GM12878 (cell line): ENCODE results near the gene DUS1L. TPM values are rescaled to one million over a fixed set of nuclear protein-coding genes. Genes with fewer than 3 reads are reported as not detected.
A peak's percentile ranks its signal among the peaks of the same experiment; 100 is the strongest.

Source experiments
- ATAC-seq: fragments of 200-7000 bp; cut with Tn5 transposase; 3 replicates; pipeline ENCODE4 v1.9.1; 2020; ENCODE audit warnings: mild to moderate bottlenecking, moderate library complexity
- BruUV-seq: library from RNA; stranded (reverse); fragments of 400-500 nt; replicated peaks from 2 replicates; lab custom pipeline; 2021; lab: Mats Ljungman, UMichigan
- CTCF ChIA-PET: fragments of 300-600 bp; sonication (Branson Sonifier 250); formaldehyde crosslinking; extraction: SDS; loops from one replicate; lab custom pipeline; 2021; ENCODE audit warnings: inconsistent platforms; lab: Yijun Ruan, JAX
- POLR2A ChIA-PET: fragments of 350-600 bp; formaldehyde crosslinking; extraction: SDS; loops from one replicate; lab custom pipeline; 2021; ENCODE audit warnings: inconsistent platforms; lab: Charles Lee
- RAD21 ChIA-PET: fragments of 300-600 bp; sonication (Branson Sonifier 250); formaldehyde crosslinking; loops from one replicate; lab custom pipeline; 2023; ENCODE audit warnings: antibody characterized with exemption; ENCODE audit not compliant: unreplicated experiment; lab: Charles Lee
- SMC1A ChIA-PET: fragments of 300-600 bp; sonication (Branson Sonifier 250); formaldehyde crosslinking; loops from one replicate; lab custom pipeline; 2023; ENCODE audit not compliant: unreplicated experiment, uncharacterized antibody; lab: Charles Lee
- DNase-seq: peaks from one replicate; pipeline ENCODE4 v3.0.0-alpha.2; 2011; ENCODE audit warnings: low read depth, low spot score
- FAIRE-seq: peaks from 3 replicates; lab custom pipeline; 2011; peaks lifted over from hg19 to GRCh38; lab: Jason Lieb, UNC
- H2AFZ ChIP-seq: 2 replicates; pipeline ENCODE4 v1.6.0; 2011; ENCODE audit warnings: low read depth, low read length, control low read depth; ENCODE audit not compliant: control insufficient read depth
- H3K27ac ChIP-seq: 2 replicates; pipeline ENCODE4 v1.5.1; 2011; ENCODE audit warnings: control low read depth; ENCODE audit not compliant: control insufficient read depth, insufficient read depth
- H3K27me3 ChIP-seq, 2 experiments: replicated peaks in 1 of 2; 2 replicates each; pipeline versions ENCODE4 v1.6.0 to v1.6.1; 2011; ENCODE audit warnings: low read length in 1 of 2; ENCODE audit not compliant: control insufficient read depth in 2 of 2, insufficient read depth in 2 of 2
- H3K36me3 ChIP-seq, 2 experiments: 2 replicates each; pipeline ENCODE4 v1.5.1; 2011; ENCODE audit warnings: low read length in 1 of 2; ENCODE audit not compliant: control insufficient read depth in 2 of 2, insufficient read depth in 2 of 2
- H3K4me1 ChIP-seq: 2 replicates; pipeline ENCODE4 v1.6.1; 2011; ENCODE audit warnings: mild to moderate bottlenecking, low read length, moderate library complexity, mixed read lengths; ENCODE audit not compliant: control insufficient read depth, insufficient read depth
- H3K4me2 ChIP-seq: 2 replicates; pipeline ENCODE4 v1.6.0; 2011; ENCODE audit warnings: control low read depth; ENCODE audit not compliant: control insufficient read depth, insufficient read depth
- H3K4me3 ChIP-seq: fragments of 200-600 bp; sonication (generic); 2 replicates; pipeline ENCODE4 v1.5.1; 2016
- H3K79me2 ChIP-seq: 2 replicates; pipeline ENCODE4 v1.6.0; 2011; ENCODE audit warnings: low read length; ENCODE audit not compliant: control insufficient read depth, insufficient read depth
- H3K9ac ChIP-seq: 2 replicates; pipeline ENCODE4 v1.8.0; 2011; ENCODE audit warnings: low read length, control low read depth, mixed read lengths; ENCODE audit not compliant: control insufficient read depth, insufficient read depth
- H3K9me3 ChIP-seq: replicated peaks from 3 replicates; pipeline ENCODE4 v1.5.1; 2011; ENCODE audit warnings: mild to moderate bottlenecking, low read length; ENCODE audit not compliant: control insufficient read depth, insufficient read depth
- H4K20me1 ChIP-seq: 2 replicates; pipeline ENCODE4 v1.6.0; 2011; ENCODE audit not compliant: control insufficient read depth, insufficient read depth
- CREB1 ChIP-seq: IDR thresholded peaks from 2 replicates; pipeline ENCODE4 v1.6.1; 2012; ENCODE audit warnings: low read depth, mild to moderate bottlenecking, inconsistent platforms
- EZH2 ChIP-seq: IDR thresholded peaks from 2 replicates; pipeline ENCODE4 v1.6.1; 2012; ENCODE audit warnings: low read depth, mild to moderate bottlenecking, control low read depth, inconsistent platforms, low read length, borderline replicate concordance; ENCODE audit not compliant: control insufficient read depth
- NBN ChIP-seq: fragments of 450-650 bp; IDR thresholded peaks from 2 replicates; pipeline ENCODE4 v1.6.1; 2016
- RB1 ChIP-seq: fragments of 450-650 bp; formaldehyde crosslinking; IDR thresholded peaks from 2 replicates; pipeline ENCODE4 v1.6.1; 2017; ENCODE audit warnings: mild to moderate bottlenecking, borderline replicate concordance
- RFX5 ChIP-seq: IDR thresholded peaks from 2 replicates; pipeline ENCODE4 v1.6.1; 2011; ENCODE audit warnings: low read depth, low read length, improper control_type of control experiment
- RUNX3 ChIP-seq: IDR thresholded peaks from 2 replicates; pipeline ENCODE4 v1.6.1; 2012; ENCODE audit warnings: low read length, inconsistent platforms
- SMARCA5 ChIP-seq: fragments of 450-650 bp; IDR thresholded peaks from 2 replicates; pipeline ENCODE4 v1.6.1; 2017; ENCODE audit warnings: mild to moderate bottlenecking
- TAF1 ChIP-seq: IDR thresholded peaks from 2 replicates; pipeline ENCODE4 v1.6.1; 2011; ENCODE audit warnings: mild to moderate bottlenecking, low read depth, low read length, borderline replicate concordance
- ZNF622 ChIP-seq: fragments of 450-650 bp; IDR thresholded peaks from 2 replicates; pipeline ENCODE4 v1.6.1; 2017; ENCODE audit warnings: mild to moderate bottlenecking, inconsistent platforms
- WGBS: methylation state at CpG from one replicate; pipeline ENCODE4 v1.1.6; 2016; ENCODE audit warnings: low lambda C conversion rate; ENCODE audit not compliant: insufficient replicate concordance, insufficient coverage; ENCODE audit errors: missing lambda C conversion rate; 5-methylcytosine and 5-hydroxymethylcytosine counted together
- in situ Hi-C: fragments of 300-500 bp; cut with MboI; formaldehyde crosslinking; loops from 9 replicates; pipeline ENCODE4 v1.14.3; 2018; ENCODE audit warnings: mixed read lengths
- intact Hi-C: fragments of 100-400 bp; cut with micrococcal nuclease; formaldehyde crosslinking; loops from one replicate; pipeline ENCODE4 v1.14.2; 2022; ENCODE audit not compliant: unreplicated experiment
- polyA plus RNA-seq, 11 experiments: library from polyadenylated mRNA; depleted of rRNA in 4 of 11; unstranded in 6 of 11; stranded (reverse) in 5 of 11; fragments of >200 nt; fragmentation: Nextera tagmentation in 4 of 11; fragmentation: Illumina TruSeq in 1 of 11; extraction: Ambion mirVana in 4 of 11; extraction: Trizol in 1 of 11; gene quantifications; 1 replicate in 1 of 11; 2 replicates in 10 of 11; pipeline versions ENCODE4 v1.2.1 to v1.2.3, GENCODE V29; 2011 to 2016; ENCODE audit warnings: inconsistent platforms in 2 of 11, missing spikeins in 2 of 11, low read depth in 1 of 11
- total RNA-seq, 4 experiments: library from RNA; depleted of rRNA in 3 of 4; stranded (reverse); fragments of >200 nt in 3 of 4; fragmentation: Illumina TruSeq in 1 of 4; extraction: Trizol in 1 of 4; gene quantifications; 2 replicates each; pipeline versions ENCODE4 v1.2.1 to v1.2.3, GENCODE V29; 2013 to 2021
- TF ChIP-seq, protein P1 (sequence below): fragments of 450-650 bp; IDR thresholded peaks from 2 replicates; pipeline ENCODE4 v1.6.1; 2017; ENCODE audit warnings: mild to moderate bottlenecking, moderate library complexity
- TF ChIP-seq, protein P2 (sequence below): IDR thresholded peaks from 2 replicates; pipeline ENCODE4 v1.6.1; 2011; ENCODE audit warnings: low read depth, mild to moderate bottlenecking, low read length, moderate library complexity, borderline replicate concordance; ENCODE audit errors: extremely low read depth
- TF ChIP-seq, protein P3 (sequence below): IDR thresholded peaks from 2 replicates; pipeline ENCODE4 v1.6.1; 2012; ENCODE audit warnings: low read depth, low read length, improper control_type of control experiment
- TF ChIP-seq, protein P4 (sequence below): fragments of 450-650 bp; IDR thresholded peaks from 2 replicates; pipeline ENCODE4 v1.6.1; 2016; ENCODE audit warnings: mild to moderate bottlenecking

The DUS1L gene
- total and polyA plus RNA-seq, 10 of the 15 experiments (the other 5 are each of a cell fraction or from before 2014, with no cell fraction given): 6.1 to 157 (median 44.5) TPM

DNA sequence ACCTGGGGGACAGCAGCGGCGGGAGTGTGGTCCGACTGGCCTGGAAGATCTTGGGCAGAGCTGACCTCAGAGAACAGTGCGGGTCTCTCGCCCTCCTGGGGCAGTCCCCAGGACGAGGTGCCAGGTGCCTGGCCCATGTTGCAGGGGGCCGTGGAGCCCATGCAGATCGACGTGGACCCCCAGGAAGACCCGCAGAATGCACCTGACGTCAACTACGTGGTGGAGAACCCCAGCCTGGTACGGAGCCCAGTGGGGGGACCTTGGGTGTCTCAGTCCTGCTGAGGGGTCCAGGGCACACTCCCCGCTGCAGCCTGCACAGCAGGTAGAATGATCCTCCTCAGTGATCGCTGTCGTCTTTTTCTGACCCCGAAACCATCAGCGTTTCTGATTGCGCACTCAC is 12.5 kb downstream of the DUS1L start:
- DNase-seq (no peak), ATAC-seq (no peak), FAIRE-seq (no peak)
- H4K20me1 ChIP-seq: no peaks in the 10 kb centered on the region
- no TSS peak for BruUV-seq
- peak overlapping the region; percentile 80; the same call in 1 of the 2 replicates for H3K9ac ChIP-seq
- H2AFZ ChIP-seq: no peak overlapping the region
- ChIA-PET SMC1A (no interaction called here), RAD21 (no interaction called here), CTCF (no interaction called here), POLR2A (interaction anchor here (0.5 kb wide), 1 partner anchor 17 kb away, joined by 3 read pairs; no protein-coding TSS in a partner anchor)
- no peak overlapping the region for H3K27ac ChIP-seq
- TF ChIP-seq RFX5 (no peak), SMARCA5 (no peak), EZH2 (no peak), NBN (no peak), RB1 (no peak), ZNF622 (no peak), TAF1 (no peak), CREB1 (no peak), RUNX3 (no peak)
- TF ChIP-seq, protein P1, sequence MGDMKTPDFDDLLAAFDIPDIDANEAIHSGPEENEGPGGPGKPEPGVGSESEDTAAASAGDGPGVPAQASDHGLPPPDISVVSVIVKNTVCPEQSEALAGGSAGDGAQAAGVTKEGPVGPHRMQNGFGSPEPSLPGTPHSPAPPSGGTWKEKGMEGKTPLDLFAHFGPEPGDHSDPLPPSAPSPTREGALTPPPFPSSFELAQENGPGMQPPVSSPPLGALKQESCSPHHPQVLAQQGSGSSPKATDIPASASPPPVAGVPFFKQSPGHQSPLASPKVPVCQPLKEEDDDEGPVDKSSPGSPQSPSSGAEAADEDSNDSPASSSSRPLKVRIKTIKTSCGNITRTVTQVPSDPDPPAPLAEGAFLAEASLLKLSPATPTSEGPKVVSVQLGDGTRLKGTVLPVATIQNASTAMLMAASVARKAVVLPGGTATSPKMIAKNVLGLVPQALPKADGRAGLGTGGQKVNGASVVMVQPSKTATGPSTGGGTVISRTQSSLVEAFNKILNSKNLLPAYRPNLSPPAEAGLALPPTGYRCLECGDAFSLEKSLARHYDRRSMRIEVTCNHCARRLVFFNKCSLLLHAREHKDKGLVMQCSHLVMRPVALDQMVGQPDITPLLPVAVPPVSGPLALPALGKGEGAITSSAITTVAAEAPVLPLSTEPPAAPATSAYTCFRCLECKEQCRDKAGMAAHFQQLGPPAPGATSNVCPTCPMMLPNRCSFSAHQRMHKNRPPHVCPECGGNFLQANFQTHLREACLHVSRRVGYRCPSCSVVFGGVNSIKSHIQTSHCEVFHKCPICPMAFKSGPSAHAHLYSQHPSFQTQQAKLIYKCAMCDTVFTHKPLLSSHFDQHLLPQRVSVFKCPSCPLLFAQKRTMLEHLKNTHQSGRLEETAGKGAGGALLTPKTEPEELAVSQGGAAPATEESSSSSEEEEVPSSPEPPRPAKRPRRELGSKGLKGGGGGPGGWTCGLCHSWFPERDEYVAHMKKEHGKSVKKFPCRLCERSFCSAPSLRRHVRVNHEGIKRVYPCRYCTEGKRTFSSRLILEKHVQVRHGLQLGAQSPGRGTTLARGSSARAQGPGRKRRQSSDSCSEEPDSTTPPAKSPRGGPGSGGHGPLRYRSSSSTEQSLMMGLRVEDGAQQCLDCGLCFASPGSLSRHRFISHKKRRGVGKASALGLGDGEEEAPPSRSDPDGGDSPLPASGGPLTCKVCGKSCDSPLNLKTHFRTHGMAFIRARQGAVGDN: no peak
- TF ChIP-seq, protein P2, sequence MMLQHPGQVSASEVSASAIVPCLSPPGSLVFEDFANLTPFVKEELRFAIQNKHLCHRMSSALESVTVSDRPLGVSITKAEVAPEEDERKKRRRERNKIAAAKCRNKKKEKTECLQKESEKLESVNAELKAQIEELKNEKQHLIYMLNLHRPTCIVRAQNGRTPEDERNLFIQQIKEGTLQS: no peak
- TF ChIP-seq, protein P3, sequence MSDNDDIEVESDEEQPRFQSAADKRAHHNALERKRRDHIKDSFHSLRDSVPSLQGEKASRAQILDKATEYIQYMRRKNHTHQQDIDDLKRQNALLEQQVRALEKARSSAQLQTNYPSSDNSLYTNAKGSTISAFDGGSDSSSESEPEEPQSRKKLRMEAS: no peak
- TF ChIP-seq, protein P4, sequence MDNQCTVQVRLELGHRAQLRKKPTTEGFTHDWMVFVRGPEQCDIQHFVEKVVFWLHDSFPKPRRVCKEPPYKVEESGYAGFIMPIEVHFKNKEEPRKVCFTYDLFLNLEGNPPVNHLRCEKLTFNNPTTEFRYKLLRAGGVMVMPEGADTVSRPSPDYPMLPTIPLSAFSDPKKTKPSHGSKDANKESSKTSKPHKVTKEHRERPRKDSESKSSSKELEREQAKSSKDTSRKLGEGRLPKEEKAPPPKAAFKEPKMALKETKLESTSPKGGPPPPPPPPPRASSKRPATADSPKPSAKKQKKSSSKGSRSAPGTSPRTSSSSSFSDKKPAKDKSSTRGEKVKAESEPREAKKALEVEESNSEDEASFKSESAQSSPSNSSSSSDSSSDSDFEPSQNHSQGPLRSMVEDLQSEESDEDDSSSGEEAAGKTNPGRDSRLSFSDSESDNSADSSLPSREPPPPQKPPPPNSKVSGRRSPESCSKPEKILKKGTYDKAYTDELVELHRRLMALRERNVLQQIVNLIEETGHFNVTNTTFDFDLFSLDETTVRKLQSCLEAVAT: no peak
- intact Hi-C loops: loop anchor here (5.0 kb wide), 1 partner anchor 44 kb away; the partner anchor contains the start of gene FASN
- H3K4me2 ChIP-seq: peak overlapping the region; percentile 64
- in situ Hi-C loops: no loop called here
- 61% methylated on average over 16 of the region's 19 CpGs for WGBS
- peaks cover 0 to 17% of the 10 kb centered on the region in 2 experiments for H3K36me3 ChIP-seq
- H3K9me3 ChIP-seq: no peaks in the 10 kb centered on the region
- H3K79me2 ChIP-seq: peaks cover 14% of the 10 kb centered on the region
- H3K4me1 ChIP-seq: peaks cover 4% of the 10 kb centered on the region
- H3K27me3 ChIP-seq: no peaks in the 10 kb centered on the region
- H3K4me3 ChIP-seq: peak overlapping the region; percentile 83; the same call in 1 of the 2 replicates
